Muscle layer of colon (tissue), 2 donors: ENCODE data around the gene KCNK10.

ENCODE experiments used
- H3K27ac ChIP-seq: one replicate; pipeline ENCODE4 v1.7.0; 2013; ENCODE audit warnings: low read depth, mild to moderate bottlenecking, low read length, moderate library complexity
- H3K27me3 ChIP-seq, 2 donors: one replicate each; pipeline ENCODE4 v1.7.0; 2013; ENCODE audit warnings: low read length in 2 of 2, mild to moderate bottlenecking in 2 of 2; ENCODE audit not compliant: insufficient read depth in 2 of 2, control insufficient read depth in 1 of 2
- H3K36me3 ChIP-seq: one replicate; pipeline ENCODE4 v1.7.0; 2013; ENCODE audit warnings: mild to moderate bottlenecking, low read length; ENCODE audit not compliant: insufficient read depth
- H3K4me1 ChIP-seq: one replicate; pipeline ENCODE4 v1.7.0; 2013; ENCODE audit warnings: mild to moderate bottlenecking, low read length; ENCODE audit not compliant: insufficient read depth
- H3K4me3 ChIP-seq, 2 donors: one replicate each; pipeline ENCODE4 v1.7.0; 2013; ENCODE audit warnings: low read length in 2 of 2, low read depth in 1 of 2, mild to moderate bottlenecking in 1 of 2, moderate library complexity in 1 of 2
- H3K9ac ChIP-seq: one replicate; pipeline ENCODE4 v1.7.0; 2013; ENCODE audit warnings: low read length
- H3K9me3 ChIP-seq: one replicate; pipeline ENCODE4 v1.7.0; 2013; ENCODE audit warnings: mild to moderate bottlenecking, low read length
- donor health status: abdominal sarcoma.
- donor health status: Adenocarcinoma of cecum.

KCNK10 gene

DNA sequence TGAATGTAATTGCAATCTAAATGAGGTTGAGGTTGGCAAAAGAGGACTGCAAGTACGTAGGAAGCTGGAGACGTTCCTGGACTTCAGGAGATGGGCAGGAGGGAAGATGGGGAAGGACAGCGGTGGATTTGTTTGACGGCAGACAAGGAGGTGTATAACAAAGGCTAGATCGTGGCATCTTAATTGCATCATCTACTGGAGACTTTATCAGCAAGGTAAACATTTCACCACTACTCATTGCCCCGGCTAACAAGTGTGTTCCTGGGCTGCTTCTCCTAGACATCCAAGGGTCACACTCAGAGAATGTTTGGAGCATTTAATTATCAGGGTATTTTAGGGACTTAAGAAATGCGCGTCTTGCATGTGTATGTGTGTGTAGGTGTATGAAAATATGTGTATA is 128.5 kb downstream of the KCNK10 start:
- H3K9ac ChIP-seq, result no peak overlapping the region
- H3K4me1 ChIP-seq, result no peaks in the 10 kb centered on the region
- no peaks in the 10 kb centered on the region for H3K36me3 ChIP-seq
- no peak overlapping the region for H3K4me3 ChIP-seq
- peaks cover 4 to 13% of the 10 kb centered on the region in 2 donors for H3K27me3 ChIP-seq
- no peak overlapping the region for H3K27ac ChIP-seq
- H3K9me3 ChIP-seq, result no peaks in the 10 kb centered on the region

- Histone ChIP-seq H3K27me3 (peaks cover under 1 to 13% of the 10 kb centered on the region in 2 donors), H3K4me1 (no peaks in the 10 kb centered on the region), H3K9ac (no peak overlapping the region), H3K36me3 (no peaks in the 10 kb centered on the region), H3K4me3 (no peak overlapping the region), H3K27ac (no peak overlapping the region), H3K9me3 (no peaks in the 10 kb centered on the region)
Measured at GRCh38 chr14:88191605-88192004, 131.5 kb downstream of the KCNK10 start.

DNA sequence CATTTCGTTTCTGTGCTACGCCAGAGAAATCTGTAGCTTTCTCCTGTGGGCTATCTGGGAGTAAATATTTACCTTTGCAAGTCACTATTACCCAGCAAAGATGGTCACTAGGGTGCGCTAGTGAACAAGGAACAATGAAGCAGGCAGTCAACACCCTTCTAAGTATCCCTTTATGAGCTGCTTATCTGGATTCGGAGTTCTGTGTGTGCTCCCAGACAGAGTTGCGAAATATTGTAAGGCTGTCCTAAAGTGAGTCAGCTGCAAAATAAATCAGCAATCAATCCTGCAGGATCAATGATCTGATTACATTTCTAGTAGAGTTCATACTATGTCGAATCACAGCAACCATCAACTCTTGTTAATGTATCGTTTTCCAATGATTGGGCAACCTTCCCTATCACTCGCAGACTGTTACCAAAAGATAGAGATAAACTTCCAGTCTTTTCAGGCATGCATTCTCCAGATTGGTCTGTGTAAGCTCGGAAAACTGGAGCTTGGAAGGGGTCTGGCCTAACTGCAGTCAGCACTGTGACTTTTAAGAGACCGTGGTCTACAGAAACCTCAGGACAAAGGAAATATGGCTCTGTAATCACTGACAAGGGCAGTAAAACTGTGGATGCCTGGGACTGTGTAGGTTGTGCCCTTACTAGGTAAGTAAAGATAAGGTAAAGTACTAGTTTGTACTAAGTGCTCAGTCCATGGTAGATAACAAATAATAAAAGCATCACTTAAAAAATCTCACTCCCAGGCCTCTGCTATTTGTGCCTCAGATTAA is 133.5 kb downstream of the KCNK10 start:
- Histone ChIP-seq H3K9me3 (no peaks in the 10 kb centered on the region), H3K27ac (no peak overlapping the region), H3K27me3 (peaks cover 0 to 5% of the 10 kb centered on the region in 2 donors), H3K36me3 (no peaks in the 10 kb centered on the region), H3K9ac (no peak overlapping the region), H3K4me3 (peak overlapping the region; percentile 10 to 16), H3K4me1 (no peaks in the 10 kb centered on the region)

GRCh38 chr14:88188745-88189416 is 134.2 kb downstream of the KCNK10 start:
- peak overlapping the region; percentile 10 to 16 for H3K4me3 ChIP-seq
- H3K9me3 ChIP-seq, result no peaks in the 10 kb centered on the region
- peaks cover 0 to 5% of the 10 kb centered on the region in 2 donors for H3K27me3 ChIP-seq
- no peak overlapping the region for H3K27ac ChIP-seq
- no peaks in the 10 kb centered on the region for H3K36me3 ChIP-seq
- no peaks in the 10 kb centered on the region for H3K4me1 ChIP-seq
- H3K9ac ChIP-seq, result no peak overlapping the region

GRCh38 chr14:88185843-88186242 is 137.2 kb downstream of the KCNK10 start:
- Histone ChIP-seq H3K4me1 (no peaks in the 10 kb centered on the region), H3K9ac (no peak overlapping the region), H3K27me3 (no peaks in the 10 kb centered on the region), H3K27ac (no peak overlapping the region), H3K4me3 (no peak overlapping the region), H3K9me3 (no peaks in the 10 kb centered on the region), H3K36me3 (no peaks in the 10 kb centered on the region)

DNA sequence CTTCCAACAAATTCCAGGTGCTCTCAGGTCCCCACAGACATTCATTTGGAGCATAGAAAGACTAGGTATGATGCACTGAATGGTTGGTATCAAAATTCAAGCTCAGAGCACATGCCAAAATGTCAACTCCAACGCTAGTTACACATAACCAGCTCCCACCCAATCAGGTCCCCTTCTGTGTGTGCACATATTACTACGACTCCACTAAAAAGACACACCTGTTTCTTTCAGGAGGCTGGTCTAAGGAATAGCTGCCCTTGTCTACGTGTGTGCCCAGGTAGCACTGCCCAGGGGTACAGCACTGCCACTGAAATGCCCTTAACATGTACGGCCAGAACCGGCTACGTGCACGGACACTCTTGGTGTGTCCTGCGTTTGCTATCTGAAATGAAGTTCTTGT is 138.1 kb downstream of the KCNK10 start:
- Histone ChIP-seq H3K4me3 (no peak overlapping the region), H3K9ac (no peak overlapping the region), H3K9me3 (no peaks in the 10 kb centered on the region), H3K27me3 (no peaks in the 10 kb centered on the region), H3K27ac (no peak overlapping the region), H3K36me3 (no peaks in the 10 kb centered on the region), H3K4me1 (no peaks in the 10 kb centered on the region)

DNA sequence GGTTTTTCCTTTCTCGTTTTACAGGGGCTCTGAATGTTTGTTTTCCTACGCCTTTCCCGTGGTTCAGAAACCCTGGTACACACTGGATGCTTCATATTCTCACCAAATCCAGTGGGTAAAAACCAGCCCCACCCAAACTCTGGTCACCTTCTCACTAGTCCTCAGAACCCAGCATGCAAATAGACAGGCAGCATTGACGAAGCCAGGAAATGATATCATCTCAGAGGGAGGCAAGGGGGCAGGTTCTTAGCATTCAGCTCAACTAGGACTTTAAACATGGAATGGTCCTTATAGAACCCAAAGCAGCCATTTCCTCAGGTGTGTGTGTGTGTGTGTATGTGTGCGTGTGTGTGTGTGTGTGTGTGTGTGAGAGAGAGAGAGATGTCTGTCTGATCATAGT is 142.0 kb downstream of the KCNK10 start:
- Histone ChIP-seq H3K4me3 (no peak overlapping the region), H3K36me3 (no peaks in the 10 kb centered on the region), H3K4me1 (no peaks in the 10 kb centered on the region), H3K9ac (no peak overlapping the region), H3K9me3 (no peaks in the 10 kb centered on the region), H3K27me3 (no peaks in the 10 kb centered on the region), H3K27ac (no peak overlapping the region)

GRCh38 chr14:88179716-88180115 is 143.4 kb downstream of the KCNK10 start:
- Histone ChIP-seq H3K27ac (no peak overlapping the region), H3K27me3 (no peaks in the 10 kb centered on the region), H3K9me3 (no peaks in the 10 kb centered on the region), H3K4me3 (no peak overlapping the region), H3K4me1 (no peaks in the 10 kb centered on the region), H3K36me3 (no peaks in the 10 kb centered on the region), H3K9ac (no peak overlapping the region)

DNA sequence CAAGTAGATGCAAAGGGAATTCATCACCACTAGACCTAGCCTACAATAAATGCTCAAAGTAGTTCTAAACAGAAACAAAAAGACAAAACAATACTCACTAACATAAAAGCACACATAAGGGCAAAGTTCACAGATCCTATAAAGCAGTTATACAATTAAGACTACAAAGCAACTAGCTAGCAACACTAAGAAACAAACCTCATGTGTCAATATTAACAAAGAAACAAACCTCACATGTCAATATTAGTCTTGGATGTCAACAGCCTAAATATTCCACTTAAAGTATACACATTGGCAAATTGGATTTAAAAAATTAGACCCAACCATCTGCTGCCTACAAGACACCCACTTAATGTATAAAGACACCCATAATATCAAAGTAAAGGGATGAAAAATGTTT is 152.7 kb downstream of the KCNK10 start:
- Histone ChIP-seq H3K4me1 (no peaks in the 10 kb centered on the region), H3K27me3 (no peaks in the 10 kb centered on the region), H3K36me3 (no peaks in the 10 kb centered on the region), H3K9me3 (no peaks in the 10 kb centered on the region), H3K9ac (no peak overlapping the region), H3K4me3 (no peak overlapping the region), H3K27ac (no peak overlapping the region)

- H3K4me3 ChIP-seq, result no peak overlapping the region
- no peak overlapping the region for H3K9ac ChIP-seq
- no peaks in the 10 kb centered on the region for H3K4me1 ChIP-seq
- H3K27me3 ChIP-seq, result no peaks in the 10 kb centered on the region
- no peak overlapping the region for H3K27ac ChIP-seq
- no peaks in the 10 kb centered on the region for H3K9me3 ChIP-seq
- no peaks in the 10 kb centered on the region for H3K36me3 ChIP-seq
Measured at GRCh38 chr14:88168498-88169165, 154.4 kb downstream of the KCNK10 start.

- Histone ChIP-seq H3K4me3 (no peak overlapping the region), H3K27me3 (no peaks in the 10 kb centered on the region), H3K9me3 (no peaks in the 10 kb centered on the region), H3K4me1 (no peaks in the 10 kb centered on the region), H3K36me3 (no peaks in the 10 kb centered on the region), H3K9ac (no peak overlapping the region), H3K27ac (no peak overlapping the region)
Measured at GRCh38 chr14:88168025-88168424, 155.0 kb downstream of the KCNK10 start.
